Activated CD4-positive, CD25-positive, alpha-beta regulatory T cell treated with anti-CD3 and anti-CD28 coated beads, Interleukin-2, amount 50 U/mL, for 24 hours (primary cell): ENCODE data around the gene GOLGA8M.
"Not testable (repeated sequence)": the region's sequence is repeated elsewhere in the genome, so short reads cannot be mapped to it uniquely, and the experiment has no call there.

Experiments used
- ATAC-seq, 2 donors: fragments of 150-1000 bp; cut with Tn5 transposase; one replicate each; pipeline ENCODE4 v1.10.0; 2021; ENCODE audit warnings: mild to moderate bottlenecking in 1 of 2, moderate library complexity in 1 of 2

GOLGA8M gene

DNA sequence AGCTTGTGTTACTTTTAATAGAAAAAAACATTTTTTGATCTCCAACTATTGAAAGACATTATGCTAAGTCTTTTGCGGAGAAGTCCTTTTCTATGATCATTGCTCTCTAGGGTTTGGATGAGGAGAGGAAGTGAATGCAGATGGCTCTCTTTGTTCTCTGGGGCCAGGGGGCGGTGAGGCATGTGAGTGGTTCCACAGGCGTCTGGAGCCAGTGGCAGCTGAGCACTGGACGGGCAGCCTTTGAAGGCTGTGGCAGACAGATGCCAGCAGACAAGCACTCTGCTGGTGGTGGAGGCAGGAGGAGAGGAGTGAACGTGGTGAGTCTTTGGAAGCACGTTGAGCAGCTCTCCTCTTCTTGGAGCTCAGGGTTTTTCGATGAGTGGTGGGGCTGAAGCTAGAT lies 51.5 kb downstream of the GOLGA8M start:
- not testable (repeated sequence) for ATAC-seq

DNA sequence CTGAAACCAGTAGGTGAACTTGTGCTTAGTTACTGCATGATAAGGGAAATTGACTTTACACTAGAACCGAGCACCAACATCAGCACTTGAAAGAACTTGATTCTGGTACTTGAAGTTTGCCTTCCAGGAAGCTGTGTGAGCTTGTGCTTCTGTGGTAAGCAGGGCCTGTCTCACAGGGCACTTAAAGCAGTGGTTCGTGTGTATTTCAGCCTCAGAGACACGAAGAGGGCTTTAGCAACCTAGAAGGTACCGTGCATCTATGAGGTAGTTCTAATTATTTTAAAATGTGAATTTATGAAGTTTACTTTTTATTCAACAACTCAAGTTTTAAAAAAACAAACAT lies 56.2 kb downstream of the GOLGA8M start:
- not testable (repeated sequence) for ATAC-seq

DNA sequence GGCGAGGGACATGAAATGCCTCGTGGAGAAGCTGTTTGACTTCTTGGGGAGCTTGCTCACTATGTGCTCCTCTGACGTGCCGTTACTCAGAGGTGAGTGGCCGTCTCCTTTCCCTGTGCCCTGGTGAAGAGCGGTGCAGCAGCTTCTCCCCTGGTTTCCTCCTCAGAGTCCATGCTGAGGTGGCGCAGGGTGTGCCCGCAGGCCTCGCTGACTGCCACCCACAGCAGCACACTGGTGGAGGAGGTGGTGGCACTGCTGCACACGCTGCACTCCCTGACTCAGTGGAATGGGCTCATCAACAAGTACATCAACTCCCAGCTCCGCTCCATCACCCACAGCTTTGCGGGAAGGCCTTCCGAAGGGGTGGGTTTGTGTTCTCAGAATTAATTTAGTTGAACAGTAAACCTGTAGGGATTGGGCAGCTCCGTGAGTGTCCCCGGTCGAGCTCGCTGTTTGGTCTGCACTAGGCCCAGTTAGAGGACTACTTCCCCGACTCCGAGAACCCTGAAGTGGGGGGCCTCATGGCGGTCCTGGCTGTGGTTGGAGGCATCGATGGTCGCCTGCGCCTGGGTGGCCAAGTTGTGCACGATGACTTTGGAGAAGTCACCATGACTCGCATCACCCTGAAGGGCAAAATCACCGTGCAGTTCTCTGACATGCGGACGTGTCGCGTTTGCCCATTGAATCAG lies 56.7 kb downstream of the GOLGA8M start:
- not testable (repeated sequence) for ATAC-seq

DNA sequence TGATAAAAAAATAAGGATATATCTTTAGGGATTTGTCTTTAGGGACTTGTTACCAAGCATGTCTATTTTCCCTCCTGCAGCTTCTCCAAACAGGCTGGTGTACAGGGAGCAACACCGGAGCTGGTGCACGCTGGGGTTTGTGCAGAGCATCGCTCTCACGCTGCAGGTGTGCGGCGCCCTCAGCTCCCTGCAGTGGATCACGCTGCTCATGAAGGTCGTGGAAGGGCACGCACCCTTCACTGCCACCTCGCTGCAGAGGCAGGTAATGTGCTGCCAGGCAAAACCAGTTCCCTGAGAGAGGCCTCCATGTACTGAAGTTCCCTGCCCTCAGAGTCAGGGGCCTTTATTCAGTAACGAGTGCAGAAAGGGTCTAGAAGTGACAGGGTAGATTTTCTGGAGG lies 58.0 kb downstream of the GOLGA8M start:
- ATAC-seq = not testable (repeated sequence)

DNA sequence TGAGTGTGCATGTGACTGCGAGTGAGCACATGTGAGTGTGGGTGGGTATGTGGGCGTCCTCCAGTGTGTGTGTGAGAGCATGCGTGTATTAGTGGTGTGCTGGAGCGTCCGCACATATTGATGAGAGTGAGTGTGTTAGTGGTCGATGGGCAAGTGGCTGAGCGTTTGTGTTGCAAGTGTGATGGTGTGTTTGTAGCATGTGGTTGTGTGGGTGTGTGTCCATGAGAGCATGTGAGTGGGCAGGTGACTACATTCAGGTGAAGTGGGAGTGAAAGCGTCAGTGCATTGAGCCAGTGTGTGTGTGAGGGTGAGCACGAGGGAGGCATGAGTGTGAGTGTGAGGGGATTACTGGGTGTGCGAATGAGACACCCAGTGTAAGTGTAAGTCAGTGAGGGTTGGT lies 59.7 kb downstream of the GOLGA8M start:
- not testable (repeated sequence) for ATAC-seq
